HG03521 (cell line): ENCODE results near the gene KDM8.

Experiments used
- ATAC-seq: cut with Tn5 transposase; IDR thresholded peaks from one replicate; pipeline ENCODE4 v1.9.1; 2021; ENCODE audit warnings: mild to moderate bottlenecking, moderate library complexity; ENCODE audit not compliant: unreplicated experiment

Gene KDM8

DNA sequence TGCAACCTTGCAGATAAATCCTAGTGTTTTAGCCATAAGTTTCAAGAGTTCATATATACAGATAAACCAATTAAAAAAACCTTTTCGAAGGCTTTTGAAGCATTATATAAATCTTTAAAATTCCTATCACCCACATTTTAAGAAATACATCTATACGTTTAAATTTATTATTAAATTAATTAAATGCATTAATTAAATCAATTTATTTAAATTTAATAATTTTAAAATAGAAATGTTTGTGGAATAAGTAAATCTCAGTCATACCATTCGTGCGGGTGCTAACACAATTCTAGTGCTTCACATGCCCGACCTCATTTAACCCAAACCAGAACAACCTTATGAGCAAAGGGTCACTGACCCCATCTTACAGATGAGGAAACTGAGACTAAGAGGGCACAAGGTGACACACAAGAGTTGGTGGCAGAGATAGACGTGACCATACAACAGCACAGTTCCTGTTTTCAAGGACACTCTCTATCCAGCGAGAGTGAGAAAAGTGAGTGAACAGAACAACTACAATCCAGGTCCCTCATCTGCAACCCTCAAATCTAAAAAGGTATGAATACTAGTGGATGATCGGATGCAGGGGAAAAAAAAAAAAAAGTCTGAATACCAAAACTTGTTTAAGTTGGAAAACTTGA, 63.8 kb downstream of the KDM8 start:
- ATAC-seq, result no peak

DNA sequence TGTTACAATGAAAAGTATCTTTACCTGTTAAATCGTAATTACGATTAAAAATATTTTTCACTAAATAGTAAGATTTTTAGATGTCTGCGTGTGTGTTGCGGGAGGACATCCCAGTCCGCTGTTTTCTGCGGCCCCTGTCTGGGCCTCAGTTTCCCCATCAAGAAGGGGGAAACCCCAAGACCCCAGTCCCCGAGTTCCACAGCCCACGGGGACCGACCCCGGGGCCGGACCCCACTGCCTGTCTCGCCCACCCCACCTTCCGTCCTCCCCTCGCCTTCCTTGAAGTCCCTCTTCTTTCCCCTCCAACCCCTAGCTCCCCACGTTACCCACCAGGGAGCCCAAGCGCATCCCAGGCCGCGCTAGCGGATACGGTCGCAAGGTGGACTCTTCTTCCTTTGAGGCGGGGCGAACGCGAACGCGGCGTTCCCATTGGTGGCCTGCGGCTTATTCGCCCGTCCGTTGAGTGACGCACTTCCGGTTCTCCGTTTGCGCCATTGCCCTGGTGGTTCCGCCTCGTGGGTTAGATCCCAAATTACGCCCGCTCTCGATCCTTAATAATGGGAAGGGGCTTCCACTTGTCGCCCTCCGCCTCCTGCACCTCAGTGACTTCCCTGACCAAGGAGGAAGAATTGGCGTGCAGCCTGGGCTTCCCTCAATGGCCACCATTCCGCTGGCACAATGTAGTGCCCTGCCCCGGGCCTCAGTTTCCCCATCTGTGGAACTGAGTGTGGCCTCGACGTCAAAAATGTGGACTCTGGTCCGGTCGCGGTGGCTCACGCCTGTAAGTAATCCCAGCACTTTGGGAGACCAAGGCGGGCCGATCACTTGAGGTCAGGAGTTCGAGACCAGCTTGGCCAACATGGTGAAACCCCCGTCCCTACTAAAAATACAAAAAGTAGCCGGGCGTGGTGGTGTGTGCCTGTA, 65.3 kb downstream of the KDM8 start, which contains the start of gene NSMCE1:
Gene NSMCE1 (minus strand): TSS at position 397 of the 924 bp plus-strand sequence. CDS start 11,202 bp downstream, outside the sequence.
- peak; percentile 88 for ATAC-seq

DNA sequence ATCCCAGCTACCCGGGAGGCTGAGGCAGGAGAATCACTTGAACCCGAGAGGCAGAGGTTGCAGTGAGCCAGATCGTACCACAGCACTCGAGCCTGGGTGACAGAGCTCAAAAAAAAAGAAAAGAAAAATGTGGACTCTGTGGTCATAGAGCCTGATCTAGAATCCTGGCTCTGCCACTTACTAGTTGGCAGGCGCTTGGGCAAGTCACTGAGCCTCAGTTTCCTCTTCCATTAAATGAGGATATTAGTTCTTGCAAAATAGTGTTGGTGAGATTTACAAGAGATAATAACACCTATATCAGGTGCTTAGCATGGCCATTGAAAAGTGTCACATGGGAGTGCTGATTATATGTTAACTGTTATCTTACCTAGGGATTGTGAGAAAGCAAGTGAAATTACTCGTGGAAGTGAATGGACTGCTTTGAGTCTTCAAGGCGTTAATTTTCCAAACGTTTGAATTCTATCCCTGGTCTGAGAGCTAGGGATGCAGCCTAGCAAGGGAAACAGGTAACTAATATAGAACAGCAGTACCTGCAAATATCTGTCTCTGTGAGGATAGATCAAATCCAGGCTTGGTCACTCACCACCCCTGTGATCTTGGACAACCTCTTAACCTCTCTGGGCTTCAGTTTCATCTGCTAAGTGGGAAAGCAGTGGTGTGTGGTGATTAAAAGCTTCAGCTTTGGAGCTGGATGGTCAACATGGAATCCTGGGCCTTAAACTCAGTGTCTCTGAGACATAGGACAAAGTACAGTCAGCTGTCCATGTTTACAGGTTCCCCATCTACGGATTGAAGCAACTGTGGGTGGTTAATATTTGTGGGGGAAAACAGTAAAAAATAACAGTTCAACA, 66.2 kb downstream of the KDM8 start:
- ATAC-seq, result no peak

DNA sequence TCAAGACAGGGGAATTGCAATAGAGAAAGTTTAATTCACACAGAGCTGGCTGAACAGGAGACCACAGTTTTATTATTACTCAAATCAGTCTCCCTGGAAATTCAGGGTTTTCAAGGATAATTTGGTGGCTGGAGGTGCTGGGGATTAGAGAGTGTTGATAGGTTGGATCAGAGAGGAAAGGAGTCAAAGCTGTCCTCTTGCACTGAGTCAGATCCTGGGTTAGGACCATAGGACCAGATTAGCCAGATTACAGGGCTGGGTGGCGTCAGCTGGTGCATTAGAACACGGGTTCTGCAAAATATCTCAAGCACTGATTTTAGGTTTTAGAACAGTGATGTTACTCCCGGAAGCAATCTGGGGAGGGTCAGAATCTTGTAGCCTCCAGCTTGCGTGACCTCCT, 67.0 kb downstream of the KDM8 start:
- no peak for ATAC-seq
